Activated CD4-positive, CD25-positive, alpha-beta regulatory T cell (primary cell): Measurements from ENCODE around the gene DAGLA.

Source experiments
- DNase-seq, 4 experiments: peaks; one replicate each; lab custom pipeline; 2025; lab: John Stamatoyannopoulos, UW

Gene DAGLA

DNA sequence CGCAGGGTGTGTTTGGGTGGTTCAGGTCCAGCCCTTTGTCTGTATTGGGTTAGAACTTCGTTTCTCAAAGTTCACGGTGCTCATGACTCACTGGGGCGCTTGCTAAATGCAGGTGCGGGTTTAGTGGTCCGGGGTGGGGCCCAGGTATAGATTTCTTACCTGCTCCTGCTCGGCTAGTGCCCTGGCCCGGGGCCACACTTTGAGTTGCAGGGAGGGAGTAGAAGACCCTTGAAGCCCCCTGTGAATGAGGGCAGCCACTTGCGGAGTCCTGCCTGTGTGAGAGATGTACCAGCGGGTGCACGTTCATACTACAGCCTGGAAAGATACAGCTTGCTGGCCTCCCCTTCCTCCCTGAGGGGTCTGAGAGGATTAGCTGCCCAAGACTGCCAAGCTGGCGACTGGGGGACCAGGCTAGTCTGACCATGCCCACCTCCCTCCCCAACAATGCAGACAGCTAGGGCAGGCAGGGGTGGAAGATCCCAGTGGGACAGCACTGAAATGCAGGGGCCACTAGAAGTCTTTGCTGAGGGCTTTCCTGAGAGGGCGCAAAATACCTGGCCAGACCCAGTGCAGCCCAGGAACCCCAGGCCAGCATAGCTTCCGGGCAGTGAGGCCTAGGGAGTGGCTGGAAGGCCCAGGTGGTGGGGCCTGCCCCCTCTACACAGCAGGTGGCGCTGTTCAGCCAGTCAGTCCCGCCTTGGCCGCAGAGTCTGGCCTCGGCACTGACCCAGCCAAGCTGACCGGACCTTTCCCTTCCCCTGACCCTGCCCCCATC is 67.2 kb downstream of the DAGLA start:
- peak in 2 of 4 experiments; percentile 14 to 16 for DNase-seq

DNA sequence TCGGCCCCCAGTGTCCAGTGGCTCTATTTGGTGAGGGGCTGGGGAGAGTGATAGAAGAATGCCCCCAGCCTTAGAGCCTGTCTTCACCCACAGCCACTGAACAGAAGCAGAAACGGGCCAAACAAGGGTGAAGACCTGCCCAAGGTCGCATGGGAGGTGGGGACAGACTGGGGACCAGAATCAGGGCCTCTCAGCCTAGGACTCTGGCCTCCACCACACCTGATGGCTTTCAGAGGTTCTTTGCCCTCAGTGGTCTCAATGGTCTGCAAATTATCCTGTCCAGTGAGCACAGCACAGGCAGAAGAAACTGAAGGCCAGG is 67.7 kb downstream of the DAGLA start:
- no peak for DNase-seq

DNA sequence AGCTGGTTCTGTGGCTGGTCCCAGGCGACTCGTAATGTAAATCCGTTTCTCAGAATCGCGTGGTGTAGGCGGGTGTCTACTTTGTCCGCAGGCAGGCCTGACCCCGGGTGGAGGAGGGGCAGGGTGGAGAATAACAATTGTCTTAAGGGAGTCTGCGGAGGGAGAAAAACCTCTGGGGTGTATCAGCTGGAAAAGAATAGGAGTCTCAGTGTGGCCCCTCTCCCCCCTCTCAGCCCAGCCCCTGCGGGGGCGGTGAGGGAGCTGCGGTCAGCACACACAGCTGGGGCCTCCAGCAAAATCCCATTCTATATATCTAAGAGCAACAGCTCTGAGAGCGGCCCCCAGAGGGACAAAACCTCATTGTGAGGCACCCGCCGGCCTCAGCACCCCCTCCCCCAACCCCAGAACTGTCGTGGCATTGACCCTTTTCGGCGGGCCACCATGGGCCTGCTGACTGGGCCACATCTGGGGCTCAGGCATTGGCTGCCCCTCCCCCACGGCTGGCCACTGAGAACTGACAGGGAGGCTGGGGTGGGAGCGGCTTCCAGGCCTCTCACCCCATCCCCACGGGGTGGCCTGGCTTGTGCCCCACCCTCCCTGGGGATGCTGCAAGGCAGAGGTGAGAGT is 69.5 kb downstream of the DAGLA start:
- DNase-seq = no peak

DNA sequence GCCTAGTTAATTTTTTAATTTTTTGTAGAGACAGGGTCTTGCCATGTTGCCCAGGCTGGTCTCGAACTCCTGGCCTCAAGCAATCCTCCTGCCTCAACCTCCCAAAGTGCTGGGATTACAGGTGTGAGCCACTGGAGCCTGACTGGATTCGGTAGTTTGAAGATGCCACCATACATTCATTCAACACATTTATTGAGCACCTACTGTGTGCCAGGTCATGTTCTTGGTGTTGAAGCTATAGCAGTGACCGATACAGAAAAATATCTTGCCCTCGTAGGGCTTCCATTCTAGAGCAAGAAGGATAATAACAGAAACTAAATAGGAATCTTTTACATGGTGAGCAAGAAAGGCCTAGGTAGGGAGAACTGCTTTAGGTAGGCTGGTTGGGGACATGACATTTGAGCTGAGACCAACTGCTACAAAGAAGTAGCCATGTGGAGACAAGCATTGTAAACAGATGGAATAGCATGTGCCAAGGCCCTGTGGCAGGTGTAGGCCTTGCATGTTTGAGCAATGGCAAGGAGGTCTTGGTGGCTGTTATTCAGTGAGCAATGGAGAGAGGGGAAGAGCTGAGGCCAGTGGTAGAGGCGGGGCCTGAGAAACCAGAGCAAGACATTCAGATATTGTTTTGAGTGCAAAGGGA is 70.6 kb downstream of the DAGLA start:
- DNase-seq = no peak

DNA sequence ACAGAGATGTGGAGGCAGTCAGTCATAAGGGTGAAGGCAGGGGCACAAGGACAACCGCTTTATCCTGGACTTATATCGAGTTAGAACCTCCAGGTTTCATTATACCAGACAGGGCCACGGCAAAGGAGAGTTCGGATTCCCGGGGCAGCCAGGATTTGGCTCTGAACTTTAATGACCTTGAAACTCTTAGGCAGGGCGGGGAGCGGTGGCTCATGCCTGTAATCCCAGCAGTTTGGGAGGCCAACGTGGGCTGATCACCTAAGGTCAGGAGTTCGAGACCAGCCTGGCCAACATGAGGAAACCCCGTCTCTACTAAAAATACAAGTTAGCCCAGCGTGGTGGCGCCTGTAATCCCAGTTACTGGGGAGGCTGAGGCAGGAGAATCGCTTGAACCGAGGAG is 71.2 kb downstream of the DAGLA start:
- DNase-seq = no peak

DNA sequence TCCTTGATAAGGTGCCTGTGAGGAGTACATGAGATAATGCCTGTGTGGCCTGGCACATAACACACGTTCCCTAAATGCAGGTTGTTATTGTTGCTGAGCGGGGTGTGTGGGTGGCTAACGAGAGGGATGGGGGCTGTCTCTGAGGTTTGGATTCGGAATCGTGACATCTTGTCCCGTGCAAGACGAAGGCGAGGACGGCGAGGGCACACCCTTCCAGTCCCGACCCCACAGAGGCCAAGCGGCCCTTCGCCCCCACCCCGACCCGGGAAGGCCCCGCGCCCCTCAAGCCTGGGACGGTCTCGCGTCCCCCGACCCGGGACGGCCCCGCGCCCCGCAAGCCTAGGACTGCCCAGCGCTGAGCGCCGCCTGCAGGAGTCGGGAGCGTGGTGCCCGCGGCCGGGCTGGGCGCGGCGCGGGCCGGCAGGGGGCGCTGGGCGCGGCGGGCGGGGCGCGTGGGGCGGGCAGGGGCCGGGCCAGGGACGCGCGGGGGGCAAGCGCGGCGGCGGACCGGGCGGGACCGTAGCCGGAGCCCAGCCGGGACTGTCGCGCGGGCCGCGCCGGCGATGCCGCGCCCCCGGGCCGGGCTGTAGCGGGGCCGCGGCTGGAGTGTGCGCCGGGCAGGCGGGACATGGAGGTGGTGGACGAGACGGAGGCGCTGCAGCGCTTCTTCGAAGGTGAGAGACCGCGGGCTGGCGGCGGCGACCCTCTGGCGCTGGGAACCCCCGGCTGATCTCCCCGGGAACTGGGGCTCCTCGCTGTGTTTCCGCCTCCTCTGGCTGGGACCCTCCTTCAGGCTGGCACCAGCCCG is 72.1 kb downstream of the DAGLA start, which contains the start of gene MYRF:
Gene MYRF, plus strand, starts transcription at position 520 of the 808 bp plus-strand sequence. Its CDS starts 109 bp downstream, at position 629.
- peak in 3 of 4 experiments; percentile 15 to 37 (median 22) for DNase-seq

DNA sequence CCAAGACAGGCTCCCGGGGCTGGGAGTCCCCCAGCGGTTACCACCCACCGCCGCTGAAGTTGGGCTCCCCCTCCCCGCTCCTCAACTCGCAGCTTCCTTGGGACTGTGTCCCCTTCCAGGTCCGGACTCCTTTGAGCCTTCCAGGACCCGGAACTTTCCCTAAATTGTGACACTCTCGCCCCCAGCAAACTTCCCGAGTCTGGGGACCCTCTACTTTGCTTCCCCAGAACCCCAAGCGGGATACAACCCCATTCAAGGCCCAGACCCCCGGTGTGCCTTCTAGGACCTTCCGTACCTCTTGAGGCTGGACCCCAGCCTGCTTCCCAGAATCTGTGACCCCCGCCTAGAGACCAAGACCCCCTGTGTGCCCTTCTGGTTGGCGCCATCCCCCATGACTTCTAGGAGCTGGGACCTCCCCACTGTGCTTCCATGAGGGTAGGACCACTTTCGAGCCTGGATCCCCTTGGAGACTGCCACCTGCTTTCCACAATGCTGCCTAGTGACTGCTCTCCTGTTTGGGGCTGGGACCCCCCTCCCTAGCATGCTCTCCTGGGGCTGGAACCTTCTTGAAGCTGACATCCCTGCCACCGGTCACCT is 72.8 kb downstream of the DAGLA start:
- no peak for DNase-seq

DNA sequence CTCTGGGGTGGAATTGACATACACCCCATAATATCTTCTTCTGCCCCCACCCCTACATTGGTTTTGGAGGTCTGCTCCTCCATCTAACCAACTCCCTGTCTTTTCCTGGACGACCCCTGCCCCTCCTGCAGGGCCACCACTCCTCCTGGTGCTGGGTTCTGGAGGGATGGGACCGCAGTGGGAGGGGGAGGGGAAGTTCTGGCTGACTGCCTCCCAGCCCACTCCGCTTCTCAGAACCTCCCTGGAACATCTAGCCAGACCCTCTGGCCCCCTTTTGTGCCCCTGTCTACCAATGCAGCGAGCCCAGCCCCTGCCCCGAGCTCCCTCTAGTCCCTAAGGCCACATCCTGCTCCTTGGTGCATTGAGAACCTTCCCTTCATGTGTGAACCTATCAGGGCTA is 73.5 kb downstream of the DAGLA start:
- DNase-seq = no peak

DNA sequence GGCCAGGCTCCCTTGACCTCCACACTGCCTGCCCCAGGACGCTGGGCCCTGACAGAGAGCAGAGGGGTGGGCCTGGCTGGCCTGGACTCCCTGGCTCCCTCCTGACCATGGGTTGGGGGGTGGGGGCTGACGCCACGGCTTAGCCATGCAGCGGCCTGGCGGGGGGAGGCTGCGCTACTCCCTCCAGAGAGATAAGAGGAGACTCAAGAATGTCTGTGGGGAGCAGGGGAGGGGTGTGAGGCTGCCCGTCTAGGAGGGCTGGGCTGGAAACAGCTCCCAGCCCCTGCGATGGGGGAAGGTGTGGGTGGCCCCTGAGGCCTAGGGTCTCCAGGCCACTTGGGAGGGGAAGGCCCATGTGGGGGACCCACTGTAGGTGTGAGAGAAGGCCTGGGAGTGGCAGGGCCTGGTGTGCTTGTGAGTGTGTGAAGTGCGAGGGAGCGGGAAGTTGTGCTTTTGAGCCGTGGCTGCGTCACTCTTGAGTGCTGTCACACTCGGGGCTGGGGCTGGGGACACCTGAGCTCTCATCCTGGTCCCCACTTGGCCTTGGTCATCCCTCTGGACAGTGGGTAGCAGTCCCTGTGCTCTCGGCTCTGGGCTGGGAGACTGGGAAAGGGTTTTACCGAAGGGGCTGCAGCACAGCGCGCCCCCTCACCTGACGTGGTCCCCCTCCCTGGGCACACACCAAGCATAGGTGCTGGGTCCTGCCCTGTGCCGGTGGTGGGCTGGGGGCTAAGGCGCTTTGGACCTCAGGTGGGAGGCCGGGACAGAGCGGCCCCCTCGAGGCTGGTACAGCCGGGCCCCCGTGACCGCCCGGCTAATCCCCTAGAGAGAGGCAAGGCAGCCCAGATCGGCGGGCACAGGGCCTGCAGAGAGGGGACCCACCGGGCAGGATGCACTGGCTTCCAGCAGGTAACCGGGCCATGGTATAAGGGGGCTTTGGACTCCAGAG is 74.6 kb downstream of the DAGLA start:
- no peak for DNase-seq

DNA sequence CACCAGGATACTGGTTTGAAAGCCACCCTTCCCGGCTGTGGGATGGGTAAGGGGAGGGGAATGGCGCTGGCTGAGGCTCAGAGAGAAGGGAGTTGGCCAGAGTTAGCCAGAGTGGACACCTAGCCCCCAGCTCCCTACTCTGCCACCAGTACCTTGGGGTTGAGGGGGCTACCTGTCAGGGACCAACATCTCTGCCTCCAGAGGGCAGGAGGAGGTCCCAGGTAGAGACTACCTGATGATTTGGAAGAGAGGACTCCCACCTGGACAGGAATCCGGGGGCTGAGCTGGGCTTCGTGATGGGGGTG is 75.9 kb downstream of the DAGLA start:
- no peak for DNase-seq

DNA sequence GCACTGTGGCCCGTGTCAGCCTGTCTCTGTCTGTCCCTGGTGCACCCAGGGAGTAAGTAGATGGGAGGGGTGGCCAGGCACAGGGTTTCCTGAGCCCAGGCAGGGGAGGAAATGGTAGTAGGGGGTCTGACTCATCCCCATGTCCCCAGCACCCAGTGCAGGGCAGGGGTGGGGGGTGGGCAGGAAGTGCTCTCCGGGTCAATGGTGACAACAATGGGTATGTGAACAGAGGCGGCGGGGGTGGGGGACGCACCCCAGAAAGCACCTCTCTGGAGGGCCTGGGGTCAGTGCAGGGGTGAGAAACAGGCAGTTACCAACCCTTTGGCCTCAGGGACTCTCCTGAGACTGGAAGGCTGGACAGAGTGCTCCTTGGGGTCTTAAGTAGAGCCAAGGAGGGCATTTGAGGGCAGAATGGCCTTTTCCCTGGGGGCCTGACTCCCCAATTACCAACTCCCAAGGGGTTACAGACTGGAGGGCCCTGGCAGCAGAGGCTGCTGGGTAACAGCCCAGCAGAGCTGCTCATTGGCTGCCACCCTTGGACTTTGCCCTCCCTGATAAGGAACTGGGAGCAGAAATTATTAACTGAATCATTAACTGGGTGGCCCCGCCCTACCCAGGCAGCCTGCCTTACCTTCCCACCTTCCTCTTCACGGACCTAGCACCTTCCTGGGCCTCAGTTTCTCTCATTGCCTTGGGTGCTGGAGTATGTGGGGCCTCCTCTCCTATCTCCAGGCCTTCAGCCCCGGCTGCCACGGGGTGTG is 76.4 kb downstream of the DAGLA start:
- DNase-seq = no peak

DNA sequence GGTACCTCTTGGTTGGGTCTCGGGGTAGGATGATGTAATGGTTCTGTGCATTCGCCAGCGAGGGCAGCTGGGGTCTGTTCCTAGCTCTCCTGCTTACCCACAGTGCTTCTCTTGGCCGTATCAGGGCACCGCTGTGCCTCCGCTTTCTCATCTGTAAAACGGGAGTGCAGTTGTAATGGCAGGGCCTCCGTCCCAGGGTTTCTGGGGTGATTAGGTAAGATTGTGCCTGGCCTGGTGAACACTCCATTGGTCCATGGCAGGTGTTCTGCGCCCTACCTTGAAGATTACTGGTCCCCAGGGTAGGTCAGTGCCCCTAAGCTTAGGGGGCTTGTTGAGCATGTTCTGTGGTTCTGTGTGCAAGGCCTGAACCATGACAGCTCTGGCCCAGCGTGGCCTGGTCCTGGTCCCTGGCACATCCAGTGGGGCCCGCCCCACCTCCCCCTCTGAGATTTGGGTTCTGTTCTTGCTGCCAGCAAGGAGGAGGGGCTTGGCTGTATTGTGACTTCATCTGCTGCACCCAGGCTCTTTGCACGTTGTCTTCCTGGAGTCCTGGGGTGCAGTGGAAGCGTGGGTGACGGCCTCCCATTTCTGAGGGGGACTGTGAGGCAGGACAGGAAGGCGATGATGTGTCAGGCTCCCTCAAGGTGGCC is 77.1 kb downstream of the DAGLA start:
- no peak for DNase-seq

DNA sequence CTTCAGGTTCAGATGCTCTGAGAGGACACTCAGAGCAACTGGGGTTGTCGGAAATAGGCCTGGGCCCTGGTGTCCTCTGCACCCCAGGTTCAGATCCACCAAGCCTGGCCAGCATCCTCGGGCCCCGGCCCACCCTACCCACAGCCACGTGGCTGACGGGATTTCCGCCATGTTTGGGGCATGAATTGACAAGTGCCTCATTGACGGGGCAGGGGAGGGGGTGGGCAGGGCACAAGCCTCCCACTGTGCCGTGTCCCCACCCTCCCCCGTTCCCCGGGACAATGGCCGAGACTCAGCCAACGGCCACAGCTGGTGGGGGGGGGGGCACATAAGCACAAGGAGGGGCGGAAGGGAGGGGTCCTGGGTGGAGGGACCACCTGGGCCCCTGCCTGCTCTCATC is 80.8 kb downstream of the DAGLA start:
- no peak for DNase-seq

DNA sequence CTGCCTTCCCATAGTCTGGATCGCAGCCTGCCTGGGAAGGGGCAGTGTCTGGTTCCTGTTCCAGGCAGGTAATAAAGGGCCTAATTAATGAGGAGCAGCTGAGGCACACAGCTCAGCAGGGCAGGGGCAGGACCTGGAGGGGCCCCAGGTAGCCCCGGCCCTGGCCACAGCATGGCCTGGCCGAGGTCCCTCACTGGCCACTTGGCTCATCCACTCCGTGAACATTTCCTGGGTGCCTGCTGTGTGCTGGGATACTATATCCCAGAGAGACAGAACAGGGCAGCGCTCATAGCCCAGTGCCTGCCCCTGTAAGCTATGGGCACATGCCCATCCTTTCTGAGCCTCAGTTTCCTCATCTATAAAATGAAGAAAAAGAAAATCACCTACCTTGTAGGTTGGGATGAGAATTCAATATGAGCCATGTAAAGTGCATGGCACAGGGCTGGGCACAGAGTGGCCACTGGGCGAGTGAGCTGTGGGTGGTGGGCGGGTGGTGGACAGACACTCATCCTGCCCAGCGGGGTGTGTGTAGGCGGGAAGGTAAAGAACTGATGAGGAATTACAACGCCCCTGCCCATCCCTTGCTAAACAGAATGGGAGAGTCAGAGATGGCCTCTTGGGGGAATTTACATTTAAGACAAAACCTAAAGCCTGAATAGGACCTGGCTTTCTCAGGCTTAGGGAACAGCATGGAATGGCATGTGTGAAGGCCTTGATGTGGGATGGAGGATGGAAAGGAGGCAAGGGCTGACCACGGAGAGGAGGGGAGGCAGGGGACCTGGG is 81.4 kb downstream of the DAGLA start:
- DNase-seq = no peak

DNA sequence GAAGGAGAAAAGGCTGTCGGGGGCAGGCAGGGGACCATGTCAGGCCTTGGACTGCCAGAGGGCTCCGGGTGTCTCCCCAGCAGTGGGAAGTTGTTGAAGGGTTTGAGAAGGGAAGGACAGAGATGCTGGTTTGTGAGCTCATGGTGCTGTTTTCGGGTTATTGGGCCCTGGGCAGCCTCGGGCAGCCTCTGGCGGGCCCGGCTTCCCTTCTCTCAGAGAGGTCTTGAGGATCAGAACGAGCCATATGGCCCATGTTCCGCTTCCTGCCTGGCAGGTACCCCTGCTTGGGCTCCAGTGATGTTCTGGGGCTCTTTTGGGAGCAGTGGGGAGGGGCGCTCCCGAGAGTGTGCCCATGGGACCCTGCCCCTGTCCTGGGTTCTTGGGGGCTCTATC is 82.0 kb downstream of the DAGLA start:
- DNase-seq = no peak

DNA sequence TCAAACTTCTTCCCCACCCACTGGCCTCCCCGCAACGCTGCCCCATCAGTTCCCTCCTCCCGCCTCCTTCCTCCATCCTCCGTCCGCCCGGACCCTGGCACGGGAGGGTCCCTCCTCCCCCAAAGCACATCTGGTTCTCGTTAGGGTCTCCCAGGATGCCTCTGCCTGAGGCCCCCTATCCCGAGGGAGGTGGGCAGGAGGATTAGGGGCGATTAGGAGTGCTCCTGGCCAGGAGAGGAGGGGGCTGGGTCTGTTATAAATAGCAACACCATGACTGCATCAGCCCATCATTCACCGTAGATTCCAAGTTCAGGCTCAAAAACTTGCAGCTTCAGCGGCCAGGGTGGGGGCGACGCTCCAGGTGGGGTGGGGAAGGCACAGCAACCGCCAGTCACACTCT is 82.6 kb downstream of the DAGLA start:
- no peak for DNase-seq

DNA sequence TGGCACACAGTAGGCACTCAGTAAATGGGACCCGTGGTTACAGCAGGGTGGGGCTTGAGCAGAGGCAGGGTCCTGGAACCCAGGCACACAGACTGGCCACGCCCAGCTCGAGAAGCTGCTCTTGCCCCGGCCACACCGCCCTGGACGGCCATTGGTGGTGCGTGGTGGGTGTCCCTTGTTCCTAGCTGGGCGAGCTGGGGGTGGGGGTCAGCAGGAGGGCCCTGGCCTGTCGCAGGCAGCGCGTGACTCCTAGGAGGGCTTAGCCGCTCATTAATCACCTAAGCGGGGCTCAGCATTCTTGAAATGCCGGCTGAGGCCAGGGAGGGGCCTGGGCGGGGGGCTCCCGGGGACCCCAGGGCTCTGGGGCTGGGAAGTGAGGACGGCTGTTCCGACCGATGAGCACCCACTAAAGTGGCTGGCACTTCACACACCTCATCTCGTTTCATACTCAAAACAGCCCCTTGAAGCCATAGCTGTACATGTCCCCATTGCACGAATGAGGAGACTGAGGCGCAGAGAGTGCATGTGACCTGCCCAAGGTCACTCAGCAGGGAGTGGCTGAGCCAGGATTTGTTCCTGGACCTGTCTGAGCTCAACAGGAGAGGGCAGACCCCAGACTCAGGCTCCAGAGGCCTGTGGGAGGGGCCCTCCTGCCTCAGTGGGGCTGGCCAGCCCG is 83.9 kb downstream of the DAGLA start:
- DNase-seq = no peak

DNA sequence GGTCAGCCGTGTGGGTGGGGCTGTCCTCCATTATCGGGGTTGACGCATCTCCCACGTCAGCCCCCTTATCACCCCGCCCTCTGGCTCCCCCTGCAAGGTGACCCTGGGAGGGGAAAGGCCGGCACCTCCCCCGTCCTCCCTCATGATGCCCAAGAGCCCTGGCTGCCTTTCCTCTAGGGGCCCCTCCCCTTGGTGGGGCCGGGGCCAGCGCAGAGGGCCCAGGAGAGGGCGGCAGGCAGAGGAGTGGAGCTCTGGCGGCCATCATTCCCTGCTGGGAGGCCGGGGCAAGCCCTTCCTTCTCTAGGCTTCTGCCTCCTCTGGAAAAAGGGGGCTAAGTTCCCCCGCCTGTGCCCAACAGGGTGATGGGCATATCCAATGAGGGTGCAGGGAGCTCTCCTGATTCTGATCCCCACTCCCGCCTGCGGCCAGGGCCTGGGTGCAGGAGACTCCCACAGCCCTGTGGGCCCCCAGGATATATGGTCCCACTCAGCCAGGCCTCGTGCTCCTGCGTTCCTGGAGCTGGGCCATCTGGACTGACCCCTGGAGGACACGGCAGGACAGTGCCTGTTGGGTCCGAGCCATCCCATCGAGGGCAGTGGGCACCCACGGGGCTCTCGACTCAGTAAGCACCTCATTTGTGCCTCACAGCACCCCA is 84.5 kb downstream of the DAGLA start:
- no peak for DNase-seq
